ENCODE measurements around the gene WSCD1.

The WSCD1 gene

GRCh38 chr17:6069539-6070429, at the start of gene WSCD1:
TSS of gene WSCD1 (plus strand) at chr17:6070379. CDS start at chr17:6080659, 10,280 bp downstream.
- DNase-seq, result no peak

DNA sequence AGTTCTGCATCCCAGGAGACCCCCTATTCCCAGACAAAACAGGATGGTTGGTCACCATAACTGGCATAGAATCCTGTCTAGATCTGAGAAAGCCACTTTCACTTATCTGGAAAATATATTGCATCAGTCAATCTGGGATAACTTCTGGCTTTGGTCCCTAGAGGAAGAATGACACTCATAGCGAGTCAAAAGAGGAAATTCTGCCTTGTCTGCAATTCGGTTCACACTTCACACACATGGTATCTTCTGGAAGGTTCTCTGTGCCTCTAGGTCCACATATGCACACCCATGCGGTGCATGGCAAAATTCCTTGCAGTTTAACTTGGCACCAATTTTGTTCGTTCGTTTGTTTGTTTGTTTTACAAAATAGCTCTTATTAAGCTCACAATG, 49.2 kb upstream of the WSCD1 start:
- no peak for DNase-seq

GRCh38 chr17:6021627-6022026, 48.6 kb upstream of the WSCD1 start:
- DNase-seq, result no peak

- no peak for DNase-seq
Observed at GRCh38 chr17:6023036-6023831, 46.9 kb upstream of the WSCD1 start.

GRCh38 chr17:6024576-6024975, 45.6 kb upstream of the WSCD1 start:
- DNase-seq, result no peak

GRCh38 chr17:6027342-6028024, 42.7 kb upstream of the WSCD1 start:
- no peak for DNase-seq

- no peak for DNase-seq
Observed at GRCh38 chr17:6028294-6028693, 41.9 kb upstream of the WSCD1 start.

DNA sequence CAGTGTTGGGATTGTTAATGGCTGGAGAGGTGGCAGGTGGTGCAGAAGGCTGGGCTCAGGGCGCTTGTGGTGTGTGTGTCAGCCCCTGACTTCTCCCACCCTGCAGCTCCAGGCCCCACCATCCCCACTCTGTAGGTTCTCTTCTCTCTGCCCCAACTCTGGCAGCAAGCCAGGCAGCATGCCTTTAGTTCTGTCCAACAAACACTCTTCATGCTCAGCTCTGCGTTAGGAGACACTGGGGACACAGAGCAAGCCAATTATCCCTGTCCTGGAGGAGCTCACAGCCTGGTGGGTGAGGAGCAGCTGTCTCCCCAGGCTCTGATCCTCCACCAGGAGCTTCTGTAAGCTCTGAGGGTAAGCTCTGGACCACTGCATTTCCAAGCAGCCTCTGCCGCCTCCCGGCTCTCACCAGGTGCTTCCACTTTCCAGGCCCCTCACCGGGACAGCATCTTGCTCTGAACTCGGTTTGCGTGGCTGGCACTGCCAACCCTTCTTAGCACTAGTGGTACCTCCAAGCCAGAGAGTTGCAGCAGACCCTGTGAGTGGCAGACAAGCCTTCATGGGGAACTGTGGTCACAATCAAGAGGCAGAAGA, 34.3 kb upstream of the WSCD1 start:
- DNase-seq, result no peak

DNA sequence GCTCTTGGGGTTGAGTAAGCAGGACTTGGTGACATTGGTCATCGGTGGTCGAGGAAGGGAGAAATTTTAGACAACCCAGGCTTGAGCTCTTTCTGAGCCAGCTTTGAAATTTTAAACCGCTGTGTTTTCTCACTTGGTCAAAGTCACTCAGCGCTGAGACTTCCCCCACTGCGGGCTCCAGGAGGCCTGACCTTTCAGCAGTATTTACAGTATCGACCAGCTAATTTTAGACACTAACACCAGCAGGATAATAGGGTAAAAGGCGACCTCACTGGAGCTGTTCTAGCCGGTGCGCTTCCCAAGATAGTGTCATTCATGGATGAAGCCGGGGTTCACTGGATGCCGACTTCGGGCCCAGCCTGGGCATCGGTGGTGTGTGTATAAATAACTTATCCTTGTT, 29.7 kb upstream of the WSCD1 start:
- DNase-seq, result no peak

DNA sequence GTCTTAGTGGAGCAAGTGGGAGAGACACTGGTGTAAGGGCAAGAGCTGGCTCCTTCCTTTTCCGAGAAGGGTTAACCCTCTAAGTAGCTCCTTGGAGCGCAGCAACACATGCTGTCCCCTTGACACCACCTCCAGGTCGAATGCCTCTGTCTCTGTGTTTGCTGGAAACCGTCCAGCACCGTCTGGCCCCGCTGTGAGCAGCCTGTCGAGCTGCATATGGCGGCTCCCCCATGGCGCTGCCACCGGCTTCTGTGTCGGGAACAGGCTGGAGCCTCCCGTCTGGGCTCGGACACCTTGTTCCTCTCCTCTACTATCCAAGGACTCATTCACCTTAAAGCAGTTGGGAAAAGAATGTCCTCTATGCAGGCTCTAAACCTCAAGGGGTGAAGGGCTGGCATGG, 28.9 kb upstream of the WSCD1 start:
- no peak for DNase-seq

- DNase-seq, result no peak
Observed at GRCh38 chr17:6043405-6043804, 26.8 kb upstream of the WSCD1 start.

DNA sequence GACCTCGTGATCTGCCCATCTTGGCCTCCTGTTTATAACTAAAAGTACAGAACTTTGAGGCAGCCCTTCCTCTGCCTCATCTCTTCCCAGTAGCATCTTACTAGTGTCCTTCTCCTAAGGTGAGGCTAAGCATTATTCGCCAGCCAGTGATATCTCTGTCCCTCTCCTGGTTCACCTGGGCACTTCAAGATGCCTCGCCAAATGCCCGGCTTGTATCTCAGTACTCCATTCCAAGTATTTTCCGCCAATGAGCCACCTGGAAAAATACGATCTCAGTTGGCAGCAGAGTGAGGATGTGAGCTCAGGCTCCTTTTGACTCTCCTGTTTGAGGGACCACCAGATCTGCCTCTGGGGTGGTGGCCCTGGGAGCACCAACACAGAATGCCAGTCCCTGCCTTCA, 25.9 kb upstream of the WSCD1 start:
- no peak for DNase-seq

GRCh38 chr17:6045621-6046357, 24.4 kb upstream of the WSCD1 start:
- no peak for DNase-seq

- no peak for DNase-seq
Observed at GRCh38 chr17:6046431-6046830, 23.7 kb upstream of the WSCD1 start.

DNA sequence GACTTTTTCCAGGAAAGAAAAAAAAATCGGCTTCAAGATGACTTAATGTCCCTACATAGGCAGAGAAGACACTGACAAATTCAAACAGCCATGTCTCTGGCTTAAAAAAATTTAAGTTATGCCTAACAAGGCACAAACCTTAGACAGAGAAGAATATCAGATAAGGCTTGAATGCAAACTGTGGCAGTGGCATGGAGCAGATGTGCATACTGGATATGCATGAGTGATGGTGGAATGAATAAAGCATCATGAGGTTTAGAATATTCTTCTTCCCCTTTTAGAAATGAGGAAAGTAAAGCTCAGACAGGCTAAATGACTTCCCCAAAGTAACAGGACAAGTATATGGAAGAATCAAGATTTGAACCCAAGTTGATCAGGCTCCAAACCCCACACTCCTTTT, 23.2 kb upstream of the WSCD1 start:
- DNase-seq, result no peak

- DNase-seq, result no peak
Observed at GRCh38 chr17:6047966-6048365, 22.2 kb upstream of the WSCD1 start.

GRCh38 chr17:6048486-6048885, 21.7 kb upstream of the WSCD1 start:
- no peak for DNase-seq

GRCh38 chr17:6052926-6053325, 17.3 kb upstream of the WSCD1 start:
- no peak for DNase-seq

DNA sequence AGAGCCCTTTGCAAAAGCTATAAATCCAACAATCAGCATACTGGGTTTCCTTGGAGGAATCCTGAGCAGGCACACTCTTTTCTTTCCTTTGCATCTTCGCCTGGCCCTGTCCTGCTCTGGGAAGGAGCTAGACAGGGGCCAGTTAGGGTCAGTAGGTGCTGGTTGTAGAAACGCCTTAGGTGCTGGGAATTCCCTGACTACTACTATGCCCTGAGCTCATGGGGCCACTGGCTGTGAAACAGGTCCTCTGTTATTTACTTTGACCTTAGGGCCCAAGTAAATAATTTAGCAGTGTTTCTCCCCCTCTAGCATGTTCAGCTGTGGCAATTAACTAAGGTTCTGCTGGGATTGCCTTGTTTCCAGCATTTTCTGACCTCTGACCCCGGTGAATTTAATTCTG, 15.8 kb upstream of the WSCD1 start:
- no peak for DNase-seq

DNA sequence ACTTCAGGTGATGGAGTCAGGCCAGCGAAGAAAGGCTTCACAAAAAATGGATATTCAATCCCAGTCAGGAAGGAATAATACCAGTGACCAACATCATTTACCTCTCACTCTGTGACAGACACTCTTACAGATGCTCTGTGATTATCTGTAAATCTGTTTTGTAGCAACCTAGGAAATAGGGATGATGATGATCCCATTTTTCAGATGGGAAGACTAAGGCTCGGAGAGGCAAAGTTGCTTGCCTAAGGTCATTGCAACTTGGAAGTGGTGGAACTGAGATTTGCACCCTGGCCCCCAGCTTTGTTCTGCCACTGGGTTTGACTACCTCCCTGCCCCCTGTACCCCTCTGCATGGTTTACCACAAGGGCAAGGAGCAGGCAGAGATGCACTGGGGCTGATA, 14.1 kb upstream of the WSCD1 start:
- no peak for DNase-seq

- no peak for DNase-seq
Observed at GRCh38 chr17:6057562-6057961, 12.6 kb upstream of the WSCD1 start.

DNA sequence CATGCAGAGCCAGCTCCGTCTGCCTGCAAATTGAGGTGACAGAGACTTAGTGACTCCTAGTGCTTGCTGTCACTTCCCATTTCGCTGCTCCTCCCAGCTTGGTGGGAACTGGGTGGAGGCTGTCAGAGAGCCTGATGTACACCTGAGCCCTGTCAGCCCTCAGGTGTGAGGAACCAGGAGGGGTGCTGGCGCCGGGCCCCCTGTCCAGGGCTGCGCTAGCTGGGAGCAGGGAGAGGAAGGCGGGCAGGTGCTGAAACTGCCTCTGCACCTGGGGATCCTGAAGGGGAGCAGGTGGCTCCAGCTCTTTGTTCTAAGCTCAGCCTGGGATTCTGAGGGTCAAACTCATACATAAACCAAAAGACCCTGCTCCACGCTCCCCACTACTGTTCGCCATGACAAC, 10.8 kb upstream of the WSCD1 start:
- no peak for DNase-seq

Data from NCI-H187 (cell line).